Hematopoietic multipotent progenitor cell treated with erythropoietin and hydrocortisone succinate and interleukin-3 and kit ligand, for 17 days (in vitro differentiated cells): ENCODE measurements around the gene GSE1.

Source experiments
- DNase-seq: peaks from one replicate; pipeline ENCODE4 v3.0.0-alpha.2; 2015; ENCODE audit warnings: low spot score

The GSE1 gene

DNA sequence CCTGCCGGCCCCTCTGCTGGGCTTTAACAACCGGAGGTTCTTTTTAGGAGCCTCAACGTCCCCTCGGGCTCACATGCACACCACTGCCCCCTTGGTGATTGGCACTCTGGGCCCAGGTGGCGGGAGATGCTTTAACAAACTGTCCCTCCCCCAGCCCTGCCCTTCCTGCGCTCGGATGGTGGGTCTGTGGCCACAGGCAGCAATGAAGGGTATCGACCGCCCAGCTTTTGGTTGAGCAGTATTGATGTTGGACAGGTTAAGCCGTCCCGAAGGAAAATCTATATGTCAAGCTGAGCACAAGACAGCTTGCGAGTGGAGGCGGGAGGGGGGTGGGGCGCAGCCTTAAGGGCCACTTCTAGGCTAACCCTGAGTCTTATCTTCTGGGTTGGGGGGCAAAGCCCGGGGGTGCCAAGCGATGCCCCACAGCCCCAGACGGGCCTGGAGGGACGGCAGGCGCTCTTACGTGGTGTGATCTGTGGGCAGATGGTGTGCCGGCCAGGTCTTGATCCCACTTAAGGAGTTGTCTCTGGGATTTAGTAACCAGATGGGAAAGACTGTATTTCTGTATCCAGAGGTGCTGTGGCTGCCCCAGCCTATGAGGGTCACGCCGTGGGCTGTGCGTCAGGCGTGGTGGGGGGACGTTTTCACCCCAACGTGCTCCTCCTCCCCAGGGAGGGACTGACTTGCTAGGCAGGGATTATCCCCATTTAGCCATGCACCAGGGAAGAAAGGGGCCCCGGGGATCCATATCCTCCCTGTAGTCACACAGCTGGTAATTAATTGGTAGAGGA lies 6.2 kb downstream of the GSE1 start:
- DNase-seq, result no peak

GRCh38 chr16:85620374-85620773 lies 7.3 kb downstream of the GSE1 start:
- DNase-seq, result peak; percentile 53

DNA sequence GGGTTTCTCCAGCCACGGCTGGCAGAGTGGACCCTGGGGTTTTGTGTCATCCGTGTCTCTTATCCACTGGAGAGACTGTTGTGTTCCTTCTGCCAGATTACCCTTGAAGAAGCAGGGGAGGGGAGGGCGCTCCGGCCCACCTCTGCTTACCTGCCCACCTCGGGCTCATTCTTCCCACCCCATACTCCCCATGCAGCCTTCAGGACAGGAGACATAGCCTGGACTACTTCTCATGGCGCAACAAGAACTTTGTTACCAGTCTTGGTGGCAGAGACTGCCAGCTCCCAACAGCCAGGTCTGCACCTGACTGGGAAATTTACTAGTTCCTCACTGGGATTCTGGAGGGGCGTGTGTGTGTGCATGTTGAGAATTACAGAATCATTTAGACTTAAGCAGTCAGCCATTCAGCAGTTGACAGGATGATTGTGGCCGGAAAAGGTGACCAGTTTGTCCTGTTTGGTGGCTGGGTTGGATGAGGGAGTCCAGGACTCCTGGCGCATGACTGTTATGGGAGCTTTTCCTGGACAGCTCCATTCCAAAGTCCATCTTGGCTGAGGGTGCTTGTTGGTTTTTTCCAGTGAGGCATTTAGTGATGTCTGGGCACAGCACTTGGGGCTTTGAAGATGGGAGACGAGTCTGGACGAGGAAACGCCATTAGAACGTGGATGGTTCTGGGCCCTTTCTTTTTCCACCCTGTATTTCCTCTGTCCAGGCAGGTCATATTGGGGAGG lies 8.7 kb downstream of the GSE1 start:
- no peak for DNase-seq

DNA sequence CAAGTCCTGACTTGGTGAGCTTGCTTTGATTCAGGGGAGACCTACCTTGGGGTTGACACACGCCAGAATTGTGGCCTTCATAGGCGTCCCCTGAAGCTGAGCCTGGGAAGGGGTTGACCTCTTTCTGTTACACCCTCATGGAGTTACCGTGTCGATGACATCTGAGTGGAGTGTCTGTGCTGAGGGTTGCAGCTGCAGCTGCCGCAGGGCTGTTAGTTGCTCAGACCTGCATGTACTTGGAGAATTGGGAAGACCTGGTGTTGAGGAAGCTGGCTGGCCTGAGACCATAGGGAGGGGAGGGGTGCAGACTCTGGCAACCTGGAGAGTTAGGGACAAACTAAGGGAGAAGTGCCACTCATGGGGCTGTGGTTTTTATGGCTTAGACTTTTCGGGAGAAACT lies 9.6 kb downstream of the GSE1 start:
- no peak for DNase-seq

DNA sequence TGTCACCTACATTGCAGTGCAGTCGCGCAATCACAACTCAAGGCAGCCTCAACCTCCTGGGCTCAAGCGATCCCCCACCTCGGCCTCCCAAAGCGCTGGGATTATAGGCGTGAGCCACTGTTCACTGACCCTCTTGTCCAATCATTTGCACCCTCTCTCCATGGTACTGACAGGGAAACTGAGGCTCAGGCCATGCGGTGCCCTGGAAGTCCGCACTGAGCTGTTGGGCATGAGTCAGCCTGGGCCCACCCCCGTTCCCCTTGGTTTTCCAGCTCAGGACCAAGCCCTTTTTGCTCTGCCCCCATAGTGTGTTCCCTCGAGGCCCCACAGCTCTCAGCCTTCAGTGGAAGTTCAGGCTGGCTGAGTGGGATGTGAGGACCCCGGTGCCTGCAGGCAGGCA lies 10.1 kb downstream of the GSE1 start:
- DNase-seq, result no peak

DNA sequence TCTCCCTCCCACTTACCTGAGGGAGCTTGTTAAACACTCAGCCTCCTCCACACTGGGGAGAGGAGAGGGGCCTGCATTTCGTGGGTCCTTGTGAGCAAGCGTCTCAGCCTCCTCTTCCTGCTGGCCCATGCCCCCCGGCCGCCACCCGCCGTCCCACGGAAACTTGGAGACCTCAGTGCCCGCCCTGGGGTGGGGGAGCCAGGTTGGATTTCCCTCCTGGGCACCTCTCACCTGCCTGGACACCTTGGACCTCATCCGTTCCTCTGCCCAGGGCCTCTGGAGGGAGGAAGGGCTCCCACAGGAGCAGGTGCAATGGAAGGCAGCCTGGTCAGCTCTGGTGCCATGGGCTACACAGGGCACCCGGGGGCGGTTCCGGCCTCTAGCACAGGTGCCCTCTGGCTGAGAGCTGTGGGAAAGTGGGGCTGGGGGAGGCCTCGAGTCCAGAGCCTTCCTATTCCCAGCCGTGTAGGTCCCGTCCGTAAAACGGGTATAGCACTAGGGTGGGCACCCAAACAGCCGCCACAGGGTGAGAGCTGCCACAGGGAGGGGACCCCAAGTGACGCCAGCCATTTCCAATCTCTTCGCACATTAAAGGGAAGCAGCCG lies 11.0 kb downstream of the GSE1 start:
- no peak for DNase-seq

- no peak for DNase-seq
Observed at GRCh38 chr16:85624646-85625045, 11.5 kb downstream of the GSE1 start.

DNA sequence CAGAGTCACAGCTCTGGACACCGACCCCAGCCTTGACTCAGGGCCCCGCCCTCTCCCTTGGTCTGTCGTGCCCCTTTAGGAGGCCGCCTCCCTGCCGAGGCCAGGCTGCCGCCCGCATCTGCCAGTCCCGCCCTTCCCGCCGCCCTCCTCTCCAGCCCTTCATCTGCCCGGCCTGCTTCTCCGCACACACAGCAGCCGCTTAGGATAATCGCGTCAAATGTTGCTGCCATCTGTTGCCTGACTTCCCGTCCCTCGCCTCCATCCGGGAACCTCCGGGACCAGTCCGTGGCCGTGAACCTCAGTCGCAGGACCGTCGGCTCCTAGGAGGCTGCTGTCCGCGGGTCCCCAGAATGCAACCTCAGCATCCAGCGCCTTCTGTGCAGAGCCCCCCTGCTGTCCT lies 11.9 kb downstream of the GSE1 start:
- no peak for DNase-seq

GRCh38 chr16:85625485-85626117 lies 12.5 kb downstream of the GSE1 start:
- no peak for DNase-seq

DNA sequence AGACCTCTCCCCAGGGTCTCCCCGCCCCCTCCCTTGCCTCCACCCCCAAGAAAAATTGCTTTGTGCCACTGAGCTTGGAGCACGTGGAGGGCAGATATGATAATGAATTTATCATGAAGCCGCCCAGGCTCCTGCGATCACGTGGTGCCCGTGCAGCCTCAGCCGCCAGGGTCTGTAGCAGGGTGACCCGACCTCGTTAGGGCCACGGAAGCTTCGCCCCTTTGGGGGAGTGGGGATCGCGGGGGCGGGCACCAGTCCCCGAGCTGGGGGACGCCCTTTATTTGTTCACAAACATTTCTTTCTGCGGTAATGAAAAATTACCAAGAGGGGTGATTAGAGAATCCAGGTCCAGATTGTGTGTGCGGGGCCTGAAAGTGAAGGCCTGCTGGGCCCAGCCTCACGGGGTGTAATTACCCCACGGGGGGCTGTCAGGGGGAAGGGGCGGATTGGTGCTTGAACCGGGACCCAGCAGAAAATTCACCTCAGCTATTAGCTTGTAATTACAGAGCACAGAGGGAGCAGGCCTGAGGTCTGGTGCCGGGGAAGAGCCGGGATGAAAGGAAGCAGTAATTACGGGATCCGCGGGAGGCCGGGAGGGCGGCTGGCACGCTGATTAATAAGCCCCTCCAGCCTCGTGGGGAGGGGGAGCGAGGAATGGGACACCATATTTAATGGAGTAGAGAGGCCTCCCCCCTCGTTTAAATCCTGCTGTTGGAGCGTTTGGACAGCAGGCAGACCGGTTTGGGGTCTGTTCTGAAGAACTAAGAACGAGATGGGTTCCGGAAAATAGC lies 13.3 kb downstream of the GSE1 start:
- no peak for DNase-seq

DNA sequence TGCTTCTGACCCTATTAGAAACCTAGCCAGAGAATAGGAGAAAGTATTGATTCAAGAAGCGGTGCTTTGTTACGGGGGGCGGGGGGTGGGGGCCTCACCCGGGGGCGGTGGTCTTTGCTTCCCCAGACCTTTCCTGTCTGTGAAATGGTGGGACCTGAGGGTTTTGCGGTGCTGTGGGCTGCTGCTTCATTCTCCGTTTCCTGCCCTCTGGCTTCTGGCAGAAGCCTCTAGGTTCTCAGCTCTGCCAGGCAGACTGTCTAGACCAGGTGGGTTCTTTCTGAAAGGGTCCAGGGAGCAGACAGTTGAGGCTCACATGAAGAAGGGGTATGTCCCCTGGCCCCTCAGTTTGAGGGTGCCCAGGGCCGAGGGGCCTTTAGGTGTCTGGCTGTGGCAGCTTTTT lies 14.0 kb downstream of the GSE1 start:
- DNase-seq, result no peak

DNA sequence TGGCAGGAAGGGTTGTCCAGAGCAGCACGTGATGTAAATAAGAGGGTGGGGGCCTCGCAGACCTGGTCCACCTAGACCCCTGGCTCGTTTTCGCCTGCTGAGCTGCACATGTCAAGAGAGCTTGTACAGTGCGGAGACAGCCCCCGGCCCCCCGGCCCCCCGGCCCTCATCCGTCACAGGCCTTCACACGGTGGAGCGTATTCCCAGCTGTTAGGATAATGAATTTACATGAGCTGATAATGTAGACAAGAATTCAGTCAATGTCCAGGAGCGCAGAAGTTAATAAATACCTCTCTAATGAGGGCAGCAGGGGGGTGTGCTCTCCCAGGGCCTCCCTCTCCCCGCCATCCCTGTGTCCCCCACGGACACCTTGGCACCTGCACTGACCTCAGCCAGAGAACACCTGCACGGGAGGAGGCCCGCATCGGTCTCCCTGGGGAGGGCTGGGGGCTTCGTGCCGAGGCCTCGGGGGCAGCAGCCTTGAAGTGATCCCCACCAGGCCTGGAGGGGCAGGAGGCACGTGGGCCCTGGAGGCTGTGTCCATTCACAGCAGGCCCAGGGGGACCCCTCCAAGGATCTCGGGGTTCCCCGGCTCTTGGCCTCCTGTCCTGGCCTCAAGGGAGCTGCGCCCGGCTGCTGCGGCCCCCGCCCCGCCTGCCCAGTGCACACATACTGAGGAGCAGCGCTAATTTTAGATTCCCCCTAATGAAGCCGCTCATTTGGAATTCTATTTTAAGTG lies 14.6 kb downstream of the GSE1 start:
- DNase-seq, result no peak

GRCh38 chr16:85628265-85628556 lies 15.1 kb downstream of the GSE1 start:
- DNase-seq, result no peak

DNA sequence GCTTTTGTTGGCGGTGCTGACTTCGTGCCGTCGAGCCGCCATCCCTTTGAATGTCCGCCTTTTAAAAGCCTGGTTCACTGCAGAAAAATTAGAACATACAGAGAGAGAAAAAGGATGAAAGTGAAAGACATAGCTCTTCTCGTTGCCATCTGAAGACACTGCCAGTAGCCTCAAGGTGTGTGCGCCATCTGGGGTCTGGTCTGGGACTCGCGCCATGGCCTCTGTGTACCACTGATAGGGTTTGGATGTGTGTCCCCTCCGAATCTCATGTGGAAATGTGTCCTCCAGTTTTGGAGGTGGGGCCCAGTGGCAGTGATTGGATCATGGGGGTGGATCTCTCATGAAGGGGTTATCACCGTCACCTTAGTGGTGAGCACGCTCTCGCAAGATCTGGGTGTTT lies 15.5 kb downstream of the GSE1 start:
- no peak for DNase-seq

- DNase-seq, result no peak
Observed at GRCh38 chr16:85629326-85629725, 16.2 kb downstream of the GSE1 start.

DNA sequence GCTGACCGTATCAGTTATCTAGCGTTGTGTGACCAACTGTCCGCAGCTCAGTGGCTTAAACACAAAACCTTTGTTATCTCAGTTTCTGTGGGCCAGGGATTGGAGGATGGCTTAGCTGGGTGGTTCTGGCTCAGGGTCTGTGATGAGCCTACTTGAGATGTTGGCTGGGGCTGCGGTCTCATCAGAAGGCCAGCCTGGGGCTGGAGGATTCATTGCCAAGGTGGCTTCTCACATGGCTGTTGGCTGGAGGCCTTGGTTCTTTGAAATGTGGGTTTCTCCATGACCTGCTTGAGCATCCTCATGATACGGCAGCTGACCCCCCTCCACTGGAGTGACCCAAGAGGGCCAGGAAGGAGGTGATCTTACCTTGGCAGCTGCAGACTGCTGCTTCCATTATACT lies 16.7 kb downstream of the GSE1 start:
- DNase-seq, result no peak

DNA sequence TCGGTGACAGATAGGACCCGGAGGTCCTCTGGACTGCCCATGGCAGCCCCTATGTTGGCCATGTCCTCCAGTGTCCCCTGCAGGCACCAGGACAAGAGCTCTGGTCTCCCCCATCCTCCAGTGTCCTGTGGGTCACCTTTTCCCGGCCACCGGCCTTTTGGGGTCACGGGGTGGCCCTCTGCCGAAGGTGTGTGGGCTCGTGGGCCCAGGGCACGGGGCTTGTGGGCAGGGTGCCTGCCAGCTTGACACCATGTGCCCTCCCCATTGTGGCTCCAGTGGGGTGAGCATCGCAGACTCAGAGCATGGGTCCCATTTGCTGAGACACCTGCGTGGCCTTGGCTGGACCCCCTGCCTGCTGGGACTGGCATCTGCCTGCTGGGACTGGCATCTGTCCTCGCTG lies 18.1 kb downstream of the GSE1 start:
- DNase-seq, result no peak

DNA sequence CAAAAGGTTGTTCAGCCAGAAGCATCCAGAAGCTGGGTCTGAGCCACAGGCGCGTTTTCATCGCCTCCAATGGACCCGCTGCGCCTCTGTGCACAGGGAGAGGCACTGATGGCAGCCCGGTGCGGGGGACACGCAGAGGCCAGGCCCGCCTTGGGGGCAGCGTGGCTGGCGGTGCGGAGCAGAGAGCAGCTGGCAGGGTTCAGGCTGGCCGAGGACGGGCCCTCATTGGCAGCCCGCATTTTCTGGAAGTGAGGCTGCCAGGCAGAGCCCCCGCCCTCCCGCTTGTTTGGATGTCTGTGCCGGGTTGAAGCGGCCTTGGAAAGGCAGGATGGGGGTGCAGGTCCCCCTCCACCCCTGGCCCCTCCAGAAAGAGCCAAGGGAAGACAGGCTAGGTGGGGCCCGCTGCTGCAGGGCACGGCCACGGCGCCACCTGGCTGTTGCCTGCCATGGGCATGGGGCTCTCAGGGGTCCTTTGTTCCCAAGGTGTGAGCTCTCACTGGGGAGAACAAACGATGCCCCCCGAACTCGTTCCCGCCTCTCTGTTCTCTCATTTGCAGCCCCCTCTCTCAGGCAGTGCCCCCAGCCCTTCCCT lies 18.8 kb downstream of the GSE1 start:
- no peak for DNase-seq

- DNase-seq, result no peak
Observed at GRCh38 chr16:85632709-85633437, 19.8 kb downstream of the GSE1 start.

- no peak for DNase-seq
Observed at GRCh38 chr16:85633438-85633743, 20.3 kb downstream of the GSE1 start.

DNA sequence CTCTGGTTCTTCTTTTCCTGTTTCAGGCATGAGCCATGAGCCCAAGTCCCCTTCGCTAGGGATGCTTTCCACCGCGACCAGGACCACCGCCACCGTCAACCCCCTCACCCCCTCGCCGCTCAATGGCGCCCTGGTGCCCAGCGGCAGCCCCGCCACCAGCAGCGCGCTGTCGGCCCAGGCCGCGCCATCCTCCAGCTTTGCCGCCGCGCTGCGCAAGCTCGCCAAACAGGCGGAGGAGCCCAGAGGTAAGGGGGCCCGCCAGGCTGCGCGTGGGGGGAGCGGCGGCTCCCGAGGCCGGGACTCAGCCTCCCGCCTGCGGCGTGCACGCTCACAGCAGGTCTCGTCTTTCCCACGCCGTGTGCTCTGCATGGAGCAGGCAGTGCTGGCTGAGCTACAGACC lies 20.8 kb downstream of the GSE1 start:
- DNase-seq, result no peak
